Glutamatergic neuron (in vitro differentiated cells): ENCODE measurements around the gene CAMTA1. TPM values are rescaled to one million over a fixed set of nuclear protein-coding genes. Genes with fewer than 3 reads are reported as not detected.

ENCODE experiments used
- DNase-seq: peaks from one replicate; pipeline ENCODE4 v3.0.0; 2022
- H3K27ac Mint-ChIP-seq: one replicate; pipeline ENCODE4 v1.8.0; 2020; ENCODE audit warnings: mild to moderate bottlenecking, mixed read lengths, inconsistent platforms; ENCODE audit not compliant: unreplicated experiment
- H3K27me3 Mint-ChIP-seq: one replicate; pipeline ENCODE4 v1.8.0; 2020; ENCODE audit warnings: mild to moderate bottlenecking, moderate library complexity, mixed read lengths, inconsistent platforms; ENCODE audit not compliant: unreplicated experiment
- H3K36me3 Mint-ChIP-seq: one replicate; pipeline ENCODE4 v1.8.0; 2020; ENCODE audit warnings: mild to moderate bottlenecking, mixed read lengths, inconsistent platforms; ENCODE audit not compliant: unreplicated experiment
- H3K4me1 Mint-ChIP-seq: one replicate; pipeline ENCODE4 v1.8.0; 2020; ENCODE audit warnings: mild to moderate bottlenecking, low read depth, mixed read lengths, inconsistent platforms; ENCODE audit not compliant: unreplicated experiment
- H3K4me3 Mint-ChIP-seq: one replicate; pipeline ENCODE4 v1.8.0; 2020; ENCODE audit warnings: mild to moderate bottlenecking, mixed read lengths, inconsistent platforms; ENCODE audit not compliant: unreplicated experiment
- H3K9me3 Mint-ChIP-seq: one replicate; pipeline ENCODE4 v1.8.0; 2020; ENCODE audit warnings: mild to moderate bottlenecking, moderate library complexity, mixed read lengths, inconsistent platforms; ENCODE audit not compliant: unreplicated experiment
- total RNA-seq: library from RNA; stranded (reverse); fragmentation: NEBNext Ultra II Directional; extraction: Animal tissue kit (Norgen Biotek cat#: 25700); gene quantifications from one replicate; pipeline ENCODE4 v1.2.1, GENCODE V29; 2021; ENCODE audit not compliant: unreplicated experiment
- TF ChIP-seq, protein P1 (sequence below): fragments of 200-600 bp; sonication (generic); IDR thresholded peaks from one replicate; pipeline ENCODE4 v1.5.0; 2021; ENCODE audit not compliant: partially characterized antibody, unreplicated experiment

Gene CAMTA1
- total RNA-seq, 1 donor from 2014 or later = 77.2 TPM

GRCh38 chr1:7393136-7393535 is 607.9 kb downstream of the CAMTA1 start:
- TF ChIP-seq, protein P1, sequence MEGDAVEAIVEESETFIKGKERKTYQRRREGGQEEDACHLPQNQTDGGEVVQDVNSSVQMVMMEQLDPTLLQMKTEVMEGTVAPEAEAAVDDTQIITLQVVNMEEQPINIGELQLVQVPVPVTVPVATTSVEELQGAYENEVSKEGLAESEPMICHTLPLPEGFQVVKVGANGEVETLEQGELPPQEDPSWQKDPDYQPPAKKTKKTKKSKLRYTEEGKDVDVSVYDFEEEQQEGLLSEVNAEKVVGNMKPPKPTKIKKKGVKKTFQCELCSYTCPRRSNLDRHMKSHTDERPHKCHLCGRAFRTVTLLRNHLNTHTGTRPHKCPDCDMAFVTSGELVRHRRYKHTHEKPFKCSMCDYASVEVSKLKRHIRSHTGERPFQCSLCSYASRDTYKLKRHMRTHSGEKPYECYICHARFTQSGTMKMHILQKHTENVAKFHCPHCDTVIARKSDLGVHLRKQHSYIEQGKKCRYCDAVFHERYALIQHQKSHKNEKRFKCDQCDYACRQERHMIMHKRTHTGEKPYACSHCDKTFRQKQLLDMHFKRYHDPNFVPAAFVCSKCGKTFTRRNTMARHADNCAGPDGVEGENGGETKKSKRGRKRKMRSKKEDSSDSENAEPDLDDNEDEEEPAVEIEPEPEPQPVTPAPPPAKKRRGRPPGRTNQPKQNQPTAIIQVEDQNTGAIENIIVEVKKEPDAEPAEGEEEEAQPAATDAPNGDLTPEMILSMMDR = no peak
- no peak for DNase-seq
- Mint-ChIP-seq H3K4me1 (peaks cover 4% of the 10 kb centered on the region), H3K27me3 (no peaks in the 10 kb centered on the region), H3K36me3 (peaks cover 14% of the 10 kb centered on the region), H3K4me3 (no peak overlapping the region), H3K9me3 (peaks cover 11% of the 10 kb centered on the region), H3K27ac (no peak overlapping the region)

- Mint-ChIP-seq H3K27me3 (no peaks in the 10 kb centered on the region), H3K9me3 (peaks cover 15% of the 10 kb centered on the region), H3K4me1 (no peaks in the 10 kb centered on the region), H3K4me3 (no peak overlapping the region), H3K27ac (no peak overlapping the region), H3K36me3 (peaks cover 24% of the 10 kb centered on the region)
- TF ChIP-seq, protein P1 = no peak
- no peak for DNase-seq
These were observed 610.0 kb downstream of the CAMTA1 start for GRCh38 chr1:7395251-7395650.

GRCh38 chr1:7398982-7399381 is 613.7 kb downstream of the CAMTA1 start:
- peaks cover 16% of the 10 kb centered on the region for H3K9me3 Mint-ChIP-seq
- no peak for DNase-seq

GRCh38 chr1:7399514-7400125 is 614.4 kb downstream of the CAMTA1 start:
- Mint-ChIP-seq H3K4me3 (no peak overlapping the region), H3K4me1 (no peaks in the 10 kb centered on the region), H3K9me3 (peaks cover 18% of the 10 kb centered on the region), H3K36me3 (peaks cover 24% of the 10 kb centered on the region), H3K27me3 (no peaks in the 10 kb centered on the region), H3K27ac (no peak overlapping the region)
- DNase-seq = no peak
- TF ChIP-seq, protein P1 = no peak

More at GRCh38 chr1:7398982-7399381, 613.7 kb downstream of the CAMTA1 start:
- TF ChIP-seq, protein P1 = no peak
- peaks cover 24% of the 10 kb centered on the region for H3K36me3 Mint-ChIP-seq
- H3K4me1 Mint-ChIP-seq = no peaks in the 10 kb centered on the region
- no peak overlapping the region for H3K27ac Mint-ChIP-seq
- no peak overlapping the region for H3K4me3 Mint-ChIP-seq
- no peaks in the 10 kb centered on the region for H3K27me3 Mint-ChIP-seq

- no peak overlapping the region for H3K4me3 Mint-ChIP-seq
- no peak overlapping the region for H3K27ac Mint-ChIP-seq
- TF ChIP-seq, protein P1 = no peak
- no peaks in the 10 kb centered on the region for H3K27me3 Mint-ChIP-seq
- no peak for DNase-seq
- H3K36me3 Mint-ChIP-seq = peaks cover 18% of the 10 kb centered on the region
- peaks cover 14% of the 10 kb centered on the region for H3K9me3 Mint-ChIP-seq
- H3K4me1 Mint-ChIP-seq = no peaks in the 10 kb centered on the region
These were observed 615.3 kb downstream of the CAMTA1 start for GRCh38 chr1:7400566-7400965.
